ENCODE measurements around the gene VWA3B.
"Not testable (repeated sequence)": the region's sequence is repeated elsewhere in the genome, so short reads cannot be mapped to it uniquely, and the experiment has no call there.

Gene VWA3B

DNA sequence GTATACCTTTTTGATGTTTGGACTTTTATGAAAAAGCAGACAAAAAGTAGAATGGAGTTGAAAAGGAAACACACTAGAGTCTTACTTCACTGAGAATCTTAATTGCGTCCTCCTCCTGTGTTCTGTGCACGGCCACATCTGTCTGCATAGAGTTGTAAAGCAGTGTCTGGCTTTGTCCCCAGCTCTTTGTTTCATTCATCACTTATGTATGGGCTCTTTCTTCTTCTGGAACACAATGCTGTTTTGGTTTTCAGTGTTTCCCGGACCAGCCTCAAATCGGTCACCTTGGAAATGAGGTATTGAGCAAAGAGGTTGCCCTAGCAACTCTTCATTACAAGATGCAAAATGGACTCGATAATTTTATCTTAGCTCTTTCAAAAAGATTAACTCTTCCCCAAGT, 155.0 kb downstream of the VWA3B start:
- in situ Hi-C loops (cut with MboI; ENCODE audit: low sequenced_read_pairs), result no loop called here

GRCh38 chr2:98245491-98245890, 158.5 kb downstream of the VWA3B start:
- in situ Hi-C loops (cut with MboI; ENCODE audit: low sequenced_read_pairs), result no loop called here

- in situ Hi-C loops (cut with MboI; ENCODE audit: low sequenced_read_pairs), result no loop called here
These were observed 160.4 kb downstream of the VWA3B start for GRCh38 chr2:98247383-98247782.

DNA sequence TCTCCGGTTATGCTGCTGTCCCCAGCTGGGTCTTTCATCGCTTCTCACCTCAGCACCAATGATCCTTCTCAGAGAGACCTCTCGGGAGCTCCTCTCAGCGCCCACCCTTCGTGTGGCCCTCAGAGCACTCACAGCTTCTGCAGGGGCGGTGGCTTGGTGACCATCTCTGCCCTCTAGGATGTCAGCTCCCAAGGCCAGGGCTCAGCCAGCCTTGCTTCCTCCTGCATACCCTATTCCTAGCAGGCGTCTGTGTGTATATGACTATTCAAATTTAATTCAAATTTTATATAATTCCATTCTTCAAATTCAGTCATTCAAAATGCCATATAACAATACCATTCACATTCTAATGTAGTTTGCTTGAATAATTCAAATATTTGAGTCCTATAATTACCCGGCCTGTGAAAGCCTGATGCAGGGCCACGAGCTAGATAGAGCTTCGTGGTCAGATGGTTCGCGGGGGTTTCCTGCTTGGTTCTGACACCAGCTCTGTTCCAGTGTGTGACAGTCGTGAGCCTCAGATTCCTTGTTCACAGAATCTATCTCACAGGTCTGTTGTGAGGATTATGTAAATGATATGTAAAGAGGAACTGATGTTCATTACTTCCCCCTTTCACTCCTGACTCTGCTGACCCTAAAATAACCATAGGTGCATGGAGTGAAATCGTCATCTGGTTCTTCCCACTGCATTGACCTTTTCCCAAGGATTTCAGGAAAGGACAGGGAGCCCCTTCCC, 165.2 kb downstream of the VWA3B start:
- in situ Hi-C loops (cut with MboI; ENCODE audit: low sequenced_read_pairs), result loop anchor here (10.0 kb wide), 1 partner anchor 157 kb away; no protein-coding TSS in a partner anchor

GRCh38 chr2:98253461-98254070, 166.6 kb downstream of the VWA3B start:
- in situ Hi-C loops (cut with MboI; ENCODE audit: low sequenced_read_pairs), result loop anchor here (10.0 kb wide), 1 partner anchor 159 kb away; no protein-coding TSS in a partner anchor

GRCh38 chr2:98254504-98255059, 167.6 kb downstream of the VWA3B start:
- in situ Hi-C loops (cut with MboI; ENCODE audit: low sequenced_read_pairs), result loop anchor here (10.0 kb wide), 1 partner anchor 160 kb away; no protein-coding TSS in a partner anchor

DNA sequence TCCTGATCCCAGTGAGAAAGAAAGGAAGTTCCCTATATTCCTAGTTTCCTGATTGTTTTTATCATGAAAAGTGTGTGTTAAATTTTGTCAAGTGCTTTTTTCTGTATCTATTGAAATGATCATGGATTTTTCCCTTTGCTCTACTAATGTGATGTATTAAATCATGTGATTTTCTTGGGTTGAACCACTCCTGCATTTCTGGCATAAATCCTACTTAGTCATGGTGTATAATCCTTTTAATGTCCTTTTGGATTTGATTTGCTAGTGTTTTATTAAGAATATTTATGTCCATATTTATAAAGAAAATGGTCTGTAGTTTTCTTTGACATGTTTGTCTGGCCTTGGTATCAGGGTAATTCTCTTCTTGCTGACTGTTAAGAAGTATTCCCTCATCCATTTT, 171.9 kb downstream of the VWA3B start:
- in situ Hi-C loops (cut with MboI; ENCODE audit: low sequenced_read_pairs), result loop anchor here (10.0 kb wide), 1 partner anchor 164 kb away; no protein-coding TSS in a partner anchor

DNA sequence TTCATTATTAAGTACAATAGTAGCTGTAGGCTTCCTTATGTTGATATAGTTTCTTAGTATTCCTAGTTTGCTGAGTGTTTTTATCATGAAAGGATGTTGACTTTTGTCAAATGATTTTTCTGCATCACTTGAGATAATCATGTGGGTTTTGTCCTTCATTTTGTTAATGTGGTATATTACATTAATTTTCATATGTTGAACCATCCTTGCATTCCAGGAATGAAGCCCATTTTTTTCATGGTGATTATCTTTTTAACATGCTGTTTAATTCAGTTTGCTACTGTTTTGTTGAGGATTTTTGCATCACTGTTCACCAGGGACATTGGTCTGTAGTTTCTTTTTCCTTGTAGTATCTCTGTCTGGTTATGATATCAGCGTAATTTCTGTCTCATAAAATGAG, 176.4 kb downstream of the VWA3B start:
- in situ Hi-C loops (cut with MboI; ENCODE audit: low sequenced_read_pairs), result no loop called here

DNA sequence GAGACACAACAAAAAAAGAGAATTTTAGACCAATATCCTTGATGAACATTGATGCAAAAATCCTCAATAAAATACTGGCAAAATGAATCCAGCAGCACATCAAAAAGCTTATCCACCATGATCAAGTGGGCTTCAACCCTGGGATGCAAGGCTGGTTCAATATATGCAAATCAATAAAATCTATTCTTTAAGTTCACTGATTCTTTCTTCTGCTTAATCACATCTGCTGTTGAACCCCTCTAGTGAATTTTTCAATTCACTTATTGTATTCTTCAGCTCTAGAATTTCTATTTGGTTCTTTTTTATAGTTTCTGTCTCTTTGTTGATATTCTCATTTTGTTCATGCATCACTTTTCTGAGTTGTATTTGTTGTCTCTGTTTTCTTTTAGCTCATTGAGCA, 181.3 kb downstream of the VWA3B start:
- in situ Hi-C loops (cut with MboI; ENCODE audit: low sequenced_read_pairs), result not testable (repeated sequence)

- in situ Hi-C loops (cut with MboI; ENCODE audit: low sequenced_read_pairs), result no loop called here
These were observed 182.3 kb downstream of the VWA3B start for GRCh38 chr2:98269274-98269673.

- in situ Hi-C loops (cut with MboI; ENCODE audit: low sequenced_read_pairs), result no loop called here
These were observed 182.9 kb downstream of the VWA3B start for GRCh38 chr2:98269830-98270229.

DNA sequence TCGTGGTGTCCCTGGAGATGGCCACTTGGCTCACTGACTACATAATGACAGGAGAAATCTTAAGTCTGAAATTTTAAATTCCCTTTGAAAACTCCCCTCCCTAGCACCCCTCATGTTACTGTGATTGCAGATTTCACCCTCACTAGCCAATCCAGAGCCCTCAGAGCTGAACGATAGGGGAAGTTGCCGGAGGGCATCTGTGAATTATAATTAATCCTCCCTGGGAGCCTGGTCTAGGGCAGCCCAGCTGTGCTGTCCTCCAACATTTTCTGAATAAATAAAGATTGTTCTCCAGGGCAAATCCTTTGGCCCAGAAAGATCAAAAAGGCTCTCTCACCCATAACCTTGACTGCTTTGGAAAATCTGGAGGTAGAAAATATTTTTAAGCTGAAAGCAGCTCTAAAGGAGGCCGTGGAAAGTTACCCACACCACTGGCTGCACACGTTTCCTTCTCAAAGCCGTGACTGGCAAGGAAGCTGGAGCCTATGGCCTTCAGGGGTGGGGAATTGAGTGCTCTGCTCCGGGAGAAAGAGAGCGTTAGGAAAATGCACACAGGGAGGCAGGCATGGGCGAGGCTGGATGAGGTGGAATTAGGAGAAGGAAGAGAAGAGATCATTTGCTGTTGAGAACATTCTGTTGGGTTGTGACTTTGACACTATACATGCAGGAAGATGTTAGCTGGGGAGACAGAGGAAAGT, 190.3 kb downstream of the VWA3B start:
- in situ Hi-C loops (cut with MboI; ENCODE audit: low sequenced_read_pairs), result no loop called here

- in situ Hi-C loops (cut with MboI; ENCODE audit: low sequenced_read_pairs), result no loop called here
These were observed 191.1 kb downstream of the VWA3B start for GRCh38 chr2:98278074-98278473.

GRCh38 chr2:98280376-98281102, 193.6 kb downstream of the VWA3B start:
- in situ Hi-C loops (cut with MboI; ENCODE audit: low sequenced_read_pairs), result no loop called here

DNA sequence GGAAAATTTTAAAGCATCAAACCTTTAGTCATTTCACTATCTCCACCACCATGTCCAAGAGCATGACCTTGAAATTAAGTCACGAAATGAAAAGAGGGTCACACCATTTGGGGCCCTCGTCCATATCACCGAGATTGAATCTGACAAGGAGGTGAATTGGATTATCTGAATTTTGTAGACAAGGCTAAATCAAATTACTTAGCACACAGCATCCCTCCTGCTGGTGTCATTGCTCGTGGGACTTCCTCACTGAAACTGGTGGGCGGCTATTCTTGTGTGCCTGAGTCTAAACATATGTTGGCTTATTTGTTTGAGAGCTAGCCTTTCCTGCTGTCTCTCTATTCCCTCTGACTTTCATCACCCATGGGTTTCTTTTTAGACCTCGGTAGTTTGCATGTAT, 194.6 kb downstream of the VWA3B start:
- in situ Hi-C loops (cut with MboI; ENCODE audit: low sequenced_read_pairs), result no loop called here

DNA sequence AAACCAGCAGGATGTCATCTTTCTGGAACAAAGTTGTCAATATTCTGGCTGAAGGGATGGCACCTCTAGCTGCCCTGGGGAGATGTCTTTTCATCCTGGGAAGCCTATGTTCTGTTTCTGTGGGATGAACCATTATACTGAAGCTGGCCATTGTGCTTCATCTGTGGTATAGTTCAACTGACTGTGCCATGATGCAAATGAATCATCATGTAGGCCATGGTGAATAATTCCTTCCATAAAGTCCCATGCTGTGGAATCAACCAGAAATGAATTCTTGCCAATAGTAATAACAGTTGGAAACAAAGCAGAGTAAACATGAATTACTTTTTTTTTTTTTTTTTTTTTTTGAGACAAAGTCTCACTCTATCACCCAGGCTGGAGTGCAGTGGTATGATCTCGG, 195.1 kb downstream of the VWA3B start:
- in situ Hi-C loops (cut with MboI; ENCODE audit: low sequenced_read_pairs), result no loop called here

DNA sequence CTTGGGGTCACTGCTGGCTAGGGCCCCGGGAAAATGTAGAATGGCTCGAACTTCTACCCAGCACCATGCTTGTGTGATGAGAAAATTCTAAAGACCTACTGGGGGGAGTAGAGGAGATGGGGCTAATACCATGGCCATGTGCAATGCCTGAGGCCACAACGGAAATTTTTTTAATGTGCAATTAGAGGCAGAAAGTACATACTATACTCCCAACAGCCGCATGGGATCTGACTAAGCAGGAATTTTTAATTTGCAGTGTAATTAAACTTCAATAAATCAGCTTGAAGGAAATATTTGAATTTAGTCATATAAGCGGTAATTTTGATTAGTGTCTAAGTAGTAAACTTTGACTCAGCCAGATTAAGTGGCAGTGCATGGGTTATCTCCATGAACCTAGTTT, 206.1 kb downstream of the VWA3B start:
- in situ Hi-C loops (cut with MboI; ENCODE audit: low sequenced_read_pairs), result no loop called here

- in situ Hi-C loops (cut with MboI; ENCODE audit: low sequenced_read_pairs), result no loop called here
These were observed 207.1 kb downstream of the VWA3B start for GRCh38 chr2:98293931-98294687.

DNA sequence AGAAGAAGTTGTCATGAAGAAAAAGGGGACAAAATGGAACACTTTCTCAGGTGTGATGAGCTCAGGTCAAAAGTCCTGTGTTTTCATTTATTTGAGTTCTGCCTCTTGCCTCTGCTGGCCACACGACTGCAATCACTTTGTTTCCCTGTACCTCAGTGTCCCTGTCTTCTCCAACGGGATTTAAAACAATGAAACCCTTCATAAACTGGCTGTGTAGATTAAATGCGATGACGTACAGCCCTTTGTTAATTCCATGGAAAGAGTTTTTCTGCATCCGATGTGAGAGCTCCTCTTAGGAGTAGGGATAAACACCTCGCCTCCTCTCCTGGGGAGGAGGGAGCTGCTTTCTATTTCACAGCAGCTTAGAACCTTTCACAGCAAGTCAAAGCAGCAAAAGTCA, 207.7 kb downstream of the VWA3B start:
- in situ Hi-C loops (cut with MboI; ENCODE audit: low sequenced_read_pairs), result no loop called here

GRCh38 chr2:98295275-98295674, 208.3 kb downstream of the VWA3B start:
- in situ Hi-C loops (cut with MboI; ENCODE audit: low sequenced_read_pairs), result no loop called here

Measured in HL-60/S4 treated with retinoic acid at 250 ng/mL for 4 days and 3 days (cell line).